Measurements from ENCODE around the gene GFM2.
"Not testable (repeated sequence)": the region's sequence is repeated elsewhere in the genome, so short reads cannot be mapped to it uniquely, and the experiment has no call there.

Gene GFM2, protein sequence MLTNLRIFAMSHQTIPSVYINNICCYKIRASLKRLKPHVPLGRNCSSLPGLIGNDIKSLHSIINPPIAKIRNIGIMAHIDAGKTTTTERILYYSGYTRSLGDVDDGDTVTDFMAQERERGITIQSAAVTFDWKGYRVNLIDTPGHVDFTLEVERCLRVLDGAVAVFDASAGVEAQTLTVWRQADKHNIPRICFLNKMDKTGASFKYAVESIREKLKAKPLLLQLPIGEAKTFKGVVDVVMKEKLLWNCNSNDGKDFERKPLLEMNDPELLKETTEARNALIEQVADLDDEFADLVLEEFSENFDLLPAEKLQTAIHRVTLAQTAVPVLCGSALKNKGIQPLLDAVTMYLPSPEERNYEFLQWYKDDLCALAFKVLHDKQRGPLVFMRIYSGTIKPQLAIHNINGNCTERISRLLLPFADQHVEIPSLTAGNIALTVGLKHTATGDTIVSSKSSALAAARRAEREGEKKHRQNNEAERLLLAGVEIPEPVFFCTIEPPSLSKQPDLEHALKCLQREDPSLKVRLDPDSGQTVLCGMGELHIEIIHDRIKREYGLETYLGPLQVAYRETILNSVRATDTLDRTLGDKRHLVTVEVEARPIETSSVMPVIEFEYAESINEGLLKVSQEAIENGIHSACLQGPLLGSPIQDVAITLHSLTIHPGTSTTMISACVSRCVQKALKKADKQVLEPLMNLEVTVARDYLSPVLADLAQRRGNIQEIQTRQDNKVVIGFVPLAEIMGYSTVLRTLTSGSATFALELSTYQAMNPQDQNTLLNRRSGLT

DNA sequence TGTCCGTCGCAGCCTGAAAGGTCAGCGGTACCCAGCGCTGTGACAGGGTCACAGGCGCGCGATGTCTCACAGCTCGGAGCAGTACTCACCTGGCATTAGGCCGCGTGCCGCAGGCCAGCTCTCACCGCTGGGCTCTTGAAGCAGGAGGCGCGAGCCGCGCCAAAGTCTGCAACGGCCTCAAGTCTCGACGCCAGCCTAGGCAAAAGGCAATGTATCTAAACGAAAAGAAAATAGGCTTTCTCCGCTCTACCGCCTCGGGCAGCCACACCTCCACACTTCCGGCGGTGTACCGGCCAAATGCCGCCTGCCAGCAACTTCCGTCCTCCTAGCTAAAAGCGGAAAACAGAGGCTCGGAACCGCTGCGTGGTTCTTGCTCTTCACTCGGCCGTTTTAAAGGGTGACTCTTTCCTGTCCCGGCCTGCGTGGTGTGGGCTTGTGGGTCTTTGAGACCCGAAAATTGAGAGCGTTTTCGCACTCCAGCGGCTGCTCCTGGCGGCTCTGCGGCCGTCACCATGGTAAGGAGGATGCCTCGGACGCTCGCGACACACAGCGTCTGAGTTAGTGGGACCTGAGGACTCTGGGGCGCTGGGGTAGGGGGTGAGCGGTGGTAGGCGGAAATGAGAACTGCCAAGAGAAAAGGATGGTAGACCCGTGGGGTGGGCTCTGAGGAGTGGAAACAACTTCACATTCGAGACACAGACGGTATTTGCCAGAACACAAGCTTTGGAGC lies at the start of gene GFM2, which contains the start of gene NSA2:
GFM2 (minus strand) TSS at position 269 of the 730 bp plus-strand sequence. CDS start 3,375 bp downstream, outside the sequence.
NSA2 (plus strand) TSS at position 401 of the 730 bp plus-strand sequence; CDS start at position 513, 112 bp downstream.
- Histone ChIP-seq H3K9me3 (ENCODE audit: control insufficient read depth in 2 of 2, low read length in 2 of 2) (no peaks in the 10 kb centered on the region), H3K36me3 (ENCODE audit: control insufficient read depth in 2 of 2, insufficient read depth in 2 of 2, low read length in 2 of 2) (peaks cover 9 to 15% of the 10 kb centered on the region in 2 donors), H3K4me3 (ENCODE audit: low read length in 2 of 2) (peak within 1 kb of the TSS; percentile 97 to 100), H3K9ac (ENCODE audit: low read length in 2 of 2) (peak within 1 kb of the TSS; percentile 90 to 92), H3K4me1 (ENCODE audit: control insufficient read depth, insufficient read depth, low read length) (peaks cover 22% of the 10 kb centered on the region), H3K27me3 (ENCODE audit: control insufficient read depth in 1 of 2, insufficient read depth in 2 of 2, low read length in 2 of 2) (no peaks in the 10 kb centered on the region), H3K27ac (ENCODE audit: low read length) (peak within 1 kb of the TSS; percentile 77)

DNA sequence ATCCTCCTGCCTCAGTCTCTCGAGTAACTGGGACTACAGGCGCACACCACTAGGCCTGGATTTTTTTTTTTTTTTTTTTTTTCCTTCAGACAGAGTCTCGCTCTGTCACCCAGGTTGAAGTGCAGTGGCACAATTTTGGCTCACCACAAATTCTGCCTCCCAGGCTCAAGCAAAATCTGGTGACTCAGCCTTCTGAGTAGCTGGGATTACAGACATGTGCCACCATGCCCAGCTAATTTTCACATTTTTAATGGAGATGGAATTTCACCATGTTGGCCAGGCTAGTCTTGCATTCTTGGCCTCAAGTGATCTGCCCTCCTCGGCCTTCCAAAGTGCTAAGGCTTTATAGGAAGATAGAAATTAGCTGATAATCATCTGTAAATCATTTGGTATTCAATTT lies 44.0 kb upstream of the GFM2 start:
- Histone ChIP-seq H3K27ac (ENCODE audit: low read length) (no peak overlapping the region), H3K4me3 (ENCODE audit: low read length in 2 of 2) (no peak overlapping the region), H3K9me3 (ENCODE audit: control insufficient read depth in 2 of 2, low read length in 2 of 2) (no peaks in the 10 kb centered on the region), H3K4me1 (ENCODE audit: control insufficient read depth, insufficient read depth, low read length) (no peaks in the 10 kb centered on the region), H3K36me3 (ENCODE audit: control insufficient read depth in 2 of 2, insufficient read depth in 2 of 2, low read length in 2 of 2) (no peaks in the 10 kb centered on the region), H3K9ac (ENCODE audit: low read length in 2 of 2) (no peak overlapping the region), H3K27me3 (ENCODE audit: control insufficient read depth in 1 of 2, insufficient read depth in 2 of 2, low read length in 2 of 2) (no peaks in the 10 kb centered on the region)

DNA sequence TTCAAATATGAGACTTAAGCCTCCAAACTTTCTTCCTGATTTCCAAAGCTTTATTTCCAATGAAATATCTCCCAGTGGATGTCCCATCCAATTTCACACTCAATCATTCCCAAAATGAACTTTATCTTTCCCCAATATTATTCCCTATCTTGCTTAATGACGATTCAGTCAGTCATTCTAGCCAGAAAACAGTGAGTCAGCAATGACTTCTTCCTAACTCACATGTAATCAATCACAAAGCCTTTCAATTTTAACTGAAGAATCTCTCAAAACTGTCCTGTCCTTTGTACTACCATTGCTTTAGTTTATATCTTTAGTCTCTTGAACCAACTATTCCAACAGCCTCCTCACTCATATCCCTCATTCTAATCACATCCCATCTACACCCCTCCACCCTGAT lies 35.0 kb upstream of the GFM2 start:
- Histone ChIP-seq H3K36me3 (ENCODE audit: control insufficient read depth in 2 of 2, insufficient read depth in 2 of 2, low read length in 2 of 2) (no peaks in the 10 kb centered on the region), H3K27ac (ENCODE audit: low read length) (no peak overlapping the region), H3K4me3 (ENCODE audit: low read length in 2 of 2) (no peak overlapping the region), H3K4me1 (ENCODE audit: control insufficient read depth, insufficient read depth, low read length) (no peaks in the 10 kb centered on the region), H3K9me3 (ENCODE audit: control insufficient read depth in 2 of 2, low read length in 2 of 2) (no peaks in the 10 kb centered on the region), H3K27me3 (ENCODE audit: control insufficient read depth in 1 of 2, insufficient read depth in 2 of 2, low read length in 2 of 2) (no peaks in the 10 kb centered on the region), H3K9ac (ENCODE audit: low read length in 2 of 2) (no peak overlapping the region)

DNA sequence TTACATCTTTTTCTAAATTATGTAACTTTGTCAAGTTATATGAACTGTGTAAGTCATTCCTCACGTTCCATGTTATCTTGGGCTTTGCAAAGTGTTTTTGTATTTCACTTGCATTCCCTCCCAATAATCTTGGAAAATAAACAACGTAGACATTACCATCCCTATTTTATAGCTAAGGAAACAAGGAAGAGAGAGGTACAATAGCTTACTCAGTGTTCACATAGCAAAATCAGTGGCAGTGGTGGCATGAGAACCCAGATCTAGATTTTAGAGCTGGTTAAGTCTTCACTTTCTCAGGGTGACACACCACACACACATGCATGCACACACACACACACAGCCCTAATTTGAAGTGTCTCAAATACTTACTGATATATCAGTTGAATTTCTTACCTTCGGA lies 34.3 kb upstream of the GFM2 start:
- H3K27me3 ChIP-seq (ENCODE audit: control insufficient read depth in 1 of 2, insufficient read depth in 2 of 2, low read length in 2 of 2) = no peaks in the 10 kb centered on the region
- no peaks in the 10 kb centered on the region for H3K4me1 ChIP-seq (ENCODE audit: control insufficient read depth, insufficient read depth, low read length)
- H3K4me3 ChIP-seq (ENCODE audit: low read length in 2 of 2) = no peak overlapping the region
- H3K36me3 ChIP-seq (ENCODE audit: control insufficient read depth in 2 of 2, insufficient read depth in 2 of 2, low read length in 2 of 2) = no peaks in the 10 kb centered on the region
- no peak overlapping the region for H3K9ac ChIP-seq (ENCODE audit: low read length in 2 of 2)
- H3K9me3 ChIP-seq (ENCODE audit: control insufficient read depth in 2 of 2, low read length in 2 of 2) = no peaks in the 10 kb centered on the region
- no peak overlapping the region for H3K27ac ChIP-seq (ENCODE audit: low read length)

DNA sequence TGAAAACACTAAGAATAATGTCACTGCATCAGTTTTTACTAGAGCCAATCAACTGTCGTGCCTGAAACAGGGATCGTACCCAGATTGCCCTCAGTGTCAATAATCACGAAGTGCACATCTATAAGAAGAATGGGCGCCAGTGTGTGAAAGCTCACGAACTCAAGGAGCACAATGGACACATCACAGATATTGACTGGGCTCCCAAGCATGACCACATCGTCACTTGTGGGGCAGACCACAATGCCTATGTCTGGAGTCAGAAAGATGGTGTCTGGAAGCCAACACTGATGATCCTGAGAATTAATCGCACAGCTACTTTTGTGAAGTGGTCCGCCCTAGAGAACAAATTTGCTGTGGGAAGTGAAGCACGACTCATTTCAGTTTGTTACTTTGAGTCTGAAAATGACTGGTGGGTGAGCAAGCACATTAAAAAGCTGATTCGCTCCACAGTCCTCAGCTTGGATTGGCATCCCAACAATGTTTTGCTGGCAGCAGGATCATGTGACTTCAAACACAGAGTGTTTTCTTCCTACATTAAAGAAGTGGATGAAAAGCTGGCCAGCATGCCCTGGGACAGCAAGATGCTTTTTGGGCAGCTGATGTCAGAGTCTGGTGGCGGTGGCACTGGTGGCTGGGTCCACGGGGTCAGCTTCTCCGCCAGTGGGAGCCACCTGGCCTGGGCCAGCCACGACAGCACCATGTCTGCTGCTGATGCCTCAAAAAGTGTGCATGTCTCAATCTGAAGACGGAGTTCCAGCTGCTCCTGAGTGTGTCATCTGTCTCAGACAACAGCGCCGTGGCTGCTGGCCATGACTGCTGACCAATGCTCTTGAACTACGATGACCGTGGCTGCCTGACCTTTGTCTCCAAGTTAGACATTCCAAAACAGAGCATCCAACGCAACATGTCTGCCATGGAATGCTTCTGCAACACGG lies 32.3 kb upstream of the GFM2 start:
- H3K36me3 ChIP-seq (ENCODE audit: control insufficient read depth in 2 of 2, insufficient read depth in 2 of 2, low read length in 2 of 2) = no peaks in the 10 kb centered on the region
- no peaks in the 10 kb centered on the region for H3K27me3 ChIP-seq (ENCODE audit: control insufficient read depth in 1 of 2, insufficient read depth in 2 of 2, low read length in 2 of 2)
- H3K9me3 ChIP-seq (ENCODE audit: control insufficient read depth in 2 of 2, low read length in 2 of 2) = no peaks in the 10 kb centered on the region
- H3K9ac ChIP-seq (ENCODE audit: low read length in 2 of 2) = no peak overlapping the region
- H3K4me3 ChIP-seq (ENCODE audit: low read length in 2 of 2) = no peak overlapping the region
- H3K27ac ChIP-seq (ENCODE audit: low read length) = no peak overlapping the region
- H3K4me1 ChIP-seq (ENCODE audit: control insufficient read depth, insufficient read depth, low read length) = no peaks in the 10 kb centered on the region

DNA sequence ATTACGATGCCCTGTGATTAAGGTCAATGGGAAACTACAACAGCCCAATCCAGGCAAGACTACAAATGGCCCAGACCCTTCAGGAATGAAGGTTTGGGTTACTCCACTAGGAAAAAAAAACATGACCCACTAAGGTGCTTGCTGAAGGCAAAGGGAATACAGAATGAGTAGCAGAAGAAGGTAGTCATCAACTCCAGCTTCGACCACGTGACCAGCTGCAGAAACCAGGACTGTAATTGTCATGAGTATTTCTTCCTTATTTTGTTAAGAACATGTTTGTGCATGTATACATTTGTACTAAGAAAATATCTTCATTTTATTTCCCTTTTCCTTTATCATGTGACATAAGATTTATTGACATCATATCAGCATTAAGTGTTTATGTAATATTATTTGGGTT lies 24.8 kb upstream of the GFM2 start:
- not testable (repeated sequence) for H3K4me3 ChIP-seq (ENCODE audit: low read length in 2 of 2); H3K27ac ChIP-seq (ENCODE audit: low read length); H3K9me3 ChIP-seq (ENCODE audit: control insufficient read depth in 2 of 2, low read length in 2 of 2)

DNA sequence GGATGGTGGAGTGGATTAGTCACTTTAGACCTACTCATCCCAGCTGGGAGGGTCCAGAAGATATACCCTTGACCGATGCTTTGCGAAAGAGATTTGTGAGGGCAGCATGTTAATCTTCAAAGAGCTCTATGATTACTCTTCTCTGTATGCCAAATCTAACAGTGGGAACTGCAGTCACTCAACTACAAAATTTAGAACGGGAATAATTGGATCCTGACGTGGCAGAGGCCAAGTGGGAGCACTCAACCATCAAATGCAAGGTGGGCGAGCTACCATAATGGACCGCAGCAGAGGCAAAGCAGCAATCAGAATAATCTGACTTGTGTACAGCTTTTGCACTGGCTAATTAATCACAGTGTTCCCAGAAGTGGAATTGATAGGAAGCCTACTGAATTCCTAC lies 20.5 kb upstream of the GFM2 start:
- Histone ChIP-seq H3K27me3 (ENCODE audit: control insufficient read depth in 1 of 2, insufficient read depth in 2 of 2, low read length in 2 of 2) (no peaks in the 10 kb centered on the region), H3K9ac (ENCODE audit: low read length in 2 of 2) (no peak overlapping the region), H3K9me3 (ENCODE audit: control insufficient read depth in 2 of 2, low read length in 2 of 2) (no peaks in the 10 kb centered on the region), H3K27ac (ENCODE audit: low read length) (no peak overlapping the region), H3K4me3 (ENCODE audit: low read length in 2 of 2) (no peak overlapping the region), H3K36me3 (ENCODE audit: control insufficient read depth in 2 of 2, insufficient read depth in 2 of 2, low read length in 2 of 2) (no peaks in the 10 kb centered on the region), H3K4me1 (ENCODE audit: control insufficient read depth, insufficient read depth, low read length) (no peaks in the 10 kb centered on the region)

More for the DNA sequence above, 24.8 kb upstream of the GFM2 start:
- not testable (repeated sequence) for H3K36me3 ChIP-seq (ENCODE audit: control insufficient read depth in 2 of 2, insufficient read depth in 2 of 2, low read length in 2 of 2); H3K4me1 ChIP-seq (ENCODE audit: control insufficient read depth, insufficient read depth, low read length); H3K9ac ChIP-seq (ENCODE audit: low read length in 2 of 2); H3K27me3 ChIP-seq (ENCODE audit: control insufficient read depth in 1 of 2, insufficient read depth in 2 of 2, low read length in 2 of 2)

DNA sequence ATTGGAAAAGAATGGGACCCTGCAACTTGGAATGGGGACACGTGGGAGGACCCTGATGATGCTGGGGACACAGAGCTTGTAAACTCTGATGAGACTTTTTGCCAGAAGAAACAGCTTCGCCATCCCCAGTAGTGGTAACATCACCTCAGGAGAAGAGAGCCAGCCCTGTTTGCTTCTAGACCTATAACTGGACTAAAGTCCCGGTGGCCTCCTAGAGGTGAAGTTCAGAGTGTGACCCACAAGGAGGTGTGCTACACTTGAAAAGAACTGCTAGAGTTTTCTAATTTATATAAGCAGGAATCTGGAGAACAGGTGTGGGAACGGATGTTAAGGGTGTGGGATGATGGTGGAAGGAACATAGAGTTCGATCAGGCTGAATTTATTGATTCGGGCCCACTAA lies 19.9 kb upstream of the GFM2 start:
- Histone ChIP-seq H3K9me3 (ENCODE audit: control insufficient read depth in 2 of 2, low read length in 2 of 2) (no peaks in the 10 kb centered on the region), H3K9ac (ENCODE audit: low read length in 2 of 2) (no peak overlapping the region), H3K36me3 (ENCODE audit: control insufficient read depth in 2 of 2, insufficient read depth in 2 of 2, low read length in 2 of 2) (no peaks in the 10 kb centered on the region), H3K4me1 (ENCODE audit: control insufficient read depth, insufficient read depth, low read length) (no peaks in the 10 kb centered on the region), H3K27me3 (ENCODE audit: control insufficient read depth in 1 of 2, insufficient read depth in 2 of 2, low read length in 2 of 2) (no peaks in the 10 kb centered on the region), H3K27ac (ENCODE audit: low read length) (no peak overlapping the region), H3K4me3 (ENCODE audit: low read length in 2 of 2) (no peak overlapping the region)

DNA sequence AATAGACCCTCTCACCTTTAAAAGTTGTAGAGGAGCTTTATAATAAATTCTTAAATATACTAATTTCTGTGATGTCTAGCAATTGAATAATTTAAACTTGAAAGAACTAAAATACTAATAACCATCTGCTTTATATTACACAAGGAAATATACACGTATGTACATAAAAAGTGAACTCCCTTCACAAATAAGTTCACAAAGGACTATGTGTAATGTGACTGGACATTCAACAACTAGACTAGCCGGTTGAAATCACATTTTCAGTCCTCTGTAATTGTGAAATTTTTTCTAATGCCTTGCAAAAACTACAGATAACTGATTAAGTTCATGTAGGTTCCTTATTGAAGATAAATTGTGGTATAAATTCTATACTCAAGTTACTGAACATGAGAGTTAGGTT lies 11.7 kb upstream of the GFM2 start:
- H3K9me3 ChIP-seq (ENCODE audit: control insufficient read depth in 2 of 2, low read length in 2 of 2) = no peaks in the 10 kb centered on the region
- peaks cover 3 to 5% of the 10 kb centered on the region in 2 donors for H3K36me3 ChIP-seq (ENCODE audit: control insufficient read depth in 2 of 2, insufficient read depth in 2 of 2, low read length in 2 of 2)
- no peak overlapping the region for H3K27ac ChIP-seq (ENCODE audit: low read length)
- no peak overlapping the region for H3K4me3 ChIP-seq (ENCODE audit: low read length in 2 of 2)
- H3K9ac ChIP-seq (ENCODE audit: low read length in 2 of 2) = no peak overlapping the region
- no peaks in the 10 kb centered on the region for H3K4me1 ChIP-seq (ENCODE audit: control insufficient read depth, insufficient read depth, low read length)
- H3K27me3 ChIP-seq (ENCODE audit: control insufficient read depth in 1 of 2, insufficient read depth in 2 of 2, low read length in 2 of 2) = no peaks in the 10 kb centered on the region

DNA sequence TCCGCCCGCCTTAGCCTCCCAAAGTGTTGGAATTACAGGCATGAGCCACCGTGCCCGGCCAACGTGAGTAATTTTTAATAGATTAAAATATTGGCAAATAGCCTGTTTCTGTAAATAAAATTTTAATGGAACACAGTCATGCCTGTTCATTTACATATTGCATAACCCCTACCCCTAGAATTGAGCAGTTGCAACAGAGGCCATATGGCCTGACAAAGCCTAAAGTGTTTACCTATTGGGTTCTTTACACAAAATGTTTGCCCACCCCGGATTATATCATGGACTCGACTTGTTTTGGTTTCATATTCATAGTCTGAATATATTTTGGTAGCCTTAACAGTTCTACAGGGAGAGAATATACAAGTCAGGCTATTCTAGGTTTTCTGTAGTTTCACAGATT lies 5.4 kb upstream of the GFM2 start:
- no peak overlapping the region for H3K9ac ChIP-seq (ENCODE audit: low read length in 2 of 2)
- no peak overlapping the region for H3K4me3 ChIP-seq (ENCODE audit: low read length in 2 of 2)
- peaks cover 8% of the 10 kb centered on the region for H3K4me1 ChIP-seq (ENCODE audit: control insufficient read depth, insufficient read depth, low read length)
- no peaks in the 10 kb centered on the region for H3K9me3 ChIP-seq (ENCODE audit: control insufficient read depth in 2 of 2, low read length in 2 of 2)
- peaks cover 22 to 23% of the 10 kb centered on the region in 2 donors for H3K36me3 ChIP-seq (ENCODE audit: control insufficient read depth in 2 of 2, insufficient read depth in 2 of 2, low read length in 2 of 2)
- H3K27me3 ChIP-seq (ENCODE audit: control insufficient read depth in 1 of 2, insufficient read depth in 2 of 2, low read length in 2 of 2) = no peaks in the 10 kb centered on the region
- no peak overlapping the region for H3K27ac ChIP-seq (ENCODE audit: low read length)
